IMR-90 (cell line): ENCODE results near the gene KBTBD13. TPM values are rescaled to one million over a fixed set of nuclear protein-coding genes. Genes with fewer than 3 reads are reported as not detected.

Source experiments
- ATAC-seq: fragments of 200-7000 bp; cut with Tn5 transposase; 2 replicates; pipeline ENCODE4 v1.9.1; 2020; ENCODE audit warnings: low read depth, mild to moderate bottlenecking, moderate library complexity
- BruUV-seq: library from RNA; stranded (reverse); fragments of 400-500 nt; replicated peaks from 2 replicates; lab custom pipeline; 2021; lab: Mats Ljungman, UMichigan
- CTCF ChIA-PET: fragments of 300-600 bp; formaldehyde crosslinking; extraction: SDS; loops from one replicate; lab custom pipeline; 2021; ENCODE audit warnings: antibody characterized with exemption; lab: Yijun Ruan, JAX
- POLR2A ChIA-PET: fragments of 300-600 bp; sonication (Branson Sonifier 250); formaldehyde crosslinking; loops from one replicate; lab custom pipeline; 2022; ENCODE audit warnings: antibody characterized with exemption; ENCODE audit not compliant: unreplicated experiment; lab: Charles Lee
- DNase-seq: peaks from one replicate; pipeline ENCODE4 v3.0.0; 2013
- H2AFZ ChIP-seq: replicated peaks from 2 replicates; pipeline ENCODE3; 2013; ENCODE audit warnings: low read length, mild to moderate bottlenecking; ENCODE audit not compliant: poor library complexity
- H2AK5ac ChIP-seq: 2 replicates; pipeline ENCODE4 v1.6.1; 2013; ENCODE audit warnings: low read depth, low read length, inconsistent platforms
- H2AK9ac ChIP-seq: replicated peaks from 2 replicates; pipeline ENCODE3; 2013; ENCODE audit warnings: mild to moderate bottlenecking, low read depth, low read length, moderate library complexity; ENCODE audit not compliant: poor library complexity
- H2BK120ac ChIP-seq: 2 replicates; pipeline ENCODE4 v1.6.1; 2013; ENCODE audit warnings: low read depth, low read length, inconsistent platforms
- H2BK15ac ChIP-seq: 3 replicates; pipeline ENCODE4 v1.6.1; 2013; ENCODE audit warnings: low read depth, low read length, inconsistent platforms
- H2BK20ac ChIP-seq: 2 replicates; pipeline ENCODE4 v1.6.1; 2013; ENCODE audit warnings: low read depth, mild to moderate bottlenecking, inconsistent platforms, low read length, moderate library complexity
- H2BK5ac ChIP-seq: 2 replicates; pipeline ENCODE4 v1.6.1; 2013; ENCODE audit warnings: mild to moderate bottlenecking, low read depth, low read length, inconsistent platforms; ENCODE audit not compliant: poor library complexity, severe bottlenecking
- H3K14ac ChIP-seq: replicated peaks from 2 replicates; pipeline ENCODE4 v1.6.1; 2013; ENCODE audit warnings: low read depth, low read length, inconsistent platforms
- H3K18ac ChIP-seq: 2 replicates; pipeline ENCODE4 v1.6.1; 2013; ENCODE audit warnings: low read depth, low read length, control low read depth
- H3K23ac ChIP-seq: 2 replicates; pipeline ENCODE4 v1.6.1; 2013; ENCODE audit warnings: low read depth, low read length, inconsistent platforms
- H3K27ac ChIP-seq: 2 replicates; pipeline ENCODE4 v1.5.1; 2013; ENCODE audit warnings: mild to moderate bottlenecking, control low read depth, low read length; ENCODE audit not compliant: insufficient read depth
- H3K27me3 ChIP-seq: 2 replicates; pipeline ENCODE4 v1.6.1; 2013; ENCODE audit warnings: low read length; ENCODE audit not compliant: control insufficient read depth, insufficient read depth
- H3K36me3 ChIP-seq: 2 replicates; pipeline ENCODE4 v1.6.1; 2013; ENCODE audit warnings: low read length, mixed read lengths; ENCODE audit not compliant: control insufficient read depth, insufficient read depth
- H3K4ac ChIP-seq: 2 replicates; pipeline ENCODE4 v1.6.1; 2013; ENCODE audit warnings: low read depth, low read length, inconsistent platforms
- H3K4me1 ChIP-seq: 2 replicates; pipeline ENCODE4 v1.6.1; 2013; ENCODE audit warnings: low read length, mixed read lengths; ENCODE audit not compliant: control insufficient read depth, insufficient read depth
- H3K4me2 ChIP-seq: 2 replicates; pipeline ENCODE4 v1.6.1; 2013; ENCODE audit warnings: low read depth, mild to moderate bottlenecking, control low read depth, low read length, moderate library complexity
- H3K4me3 ChIP-seq: 2 replicates; pipeline ENCODE4 v1.5.1; 2013; ENCODE audit warnings: low read depth, mild to moderate bottlenecking, control low read depth, low read length, moderate library complexity; ENCODE audit not compliant: insufficient read depth
- H3K56ac ChIP-seq: 2 replicates; pipeline ENCODE4 v1.6.1; 2013; ENCODE audit warnings: low read length, inconsistent platforms; ENCODE audit not compliant: insufficient read depth; ENCODE audit errors: extremely low read depth
- H3K79me1 ChIP-seq, 2 experiments: 2 replicates each; pipeline ENCODE4 v1.6.1; 2013; ENCODE audit warnings: low read length in 2 of 2, inconsistent platforms in 1 of 2, low read depth in 1 of 2
- H3K9ac ChIP-seq: 2 replicates; pipeline ENCODE4 v1.6.1; 2013; ENCODE audit warnings: low read depth, low read length, control low read depth
- H3K9me1 ChIP-seq: 2 replicates; pipeline ENCODE4 v1.6.1; 2013; ENCODE audit warnings: low read length, inconsistent platforms; ENCODE audit not compliant: insufficient read depth
- H3K9me3 ChIP-seq: 2 replicates; pipeline ENCODE4 v1.6.1; 2013; ENCODE audit warnings: low read length; ENCODE audit not compliant: control insufficient read depth, insufficient read depth
- H4K20me1 ChIP-seq: 2 replicates; pipeline ENCODE4 v1.6.1; 2013; ENCODE audit warnings: low read length, inconsistent platforms; ENCODE audit not compliant: insufficient read depth
- H4K5ac ChIP-seq: 2 replicates; pipeline ENCODE4 v1.6.1; 2013; ENCODE audit warnings: mild to moderate bottlenecking, low read depth, low read length, control low read depth
- H4K8ac ChIP-seq, 2 experiments: 2 replicates each; pipeline ENCODE4 v1.6.1; 2013; ENCODE audit warnings: low read depth in 2 of 2, low read length in 2 of 2, control low read depth in 1 of 2, inconsistent platforms in 1 of 2
- H4K91ac ChIP-seq: 2 replicates; pipeline ENCODE4 v1.6.1; 2013; ENCODE audit warnings: low read depth, low read length, inconsistent platforms; ENCODE audit not compliant: insufficient read depth
- BHLHE40 ChIP-seq: fragments of 150-350 bp; IDR thresholded peaks from 2 replicates; pipeline ENCODE4 v1.6.1; 2016; ENCODE audit warnings: mild to moderate bottlenecking, low read depth, low read length
- CEBPB ChIP-seq: IDR thresholded peaks from 2 replicates; pipeline ENCODE4 v1.6.1; 2012; ENCODE audit warnings: low read depth, low read length, improper control_type of control experiment
- CHD1 ChIP-seq: IDR thresholded peaks from 2 replicates; pipeline ENCODE4 v1.6.1; 2012; ENCODE audit warnings: low read depth, low read length, improper control_type of control experiment
- CTCF ChIP-seq: conservative IDR thresholded peaks from 2 replicates; pipeline ENCODE4 v1.5.1; 2012; ENCODE audit warnings: mild to moderate bottlenecking, low read depth, low read length, improper control_type of control experiment
- ELK1 ChIP-seq: fragments of 150-350 bp; IDR thresholded peaks from 2 replicates; pipeline ENCODE4 v1.6.1; 2016; ENCODE audit warnings: low read depth, mild to moderate bottlenecking, low read length, moderate library complexity, borderline replicate concordance
- FOS ChIP-seq: fragments of 150-350 bp; IDR thresholded peaks from 2 replicates; pipeline ENCODE4 v1.6.1; 2016; ENCODE audit warnings: low read depth, low read length
- MAFK ChIP-seq: IDR thresholded peaks from 2 replicates; pipeline ENCODE4 v1.6.1; 2012; ENCODE audit warnings: low read depth, low read length, improper control_type of control experiment
- MAZ ChIP-seq: IDR thresholded peaks from 2 replicates; pipeline ENCODE4 v1.6.1; 2012; ENCODE audit warnings: low read depth, mild to moderate bottlenecking, low read length, improper control_type of control experiment, moderate library complexity, borderline replicate concordance
- MXI1 ChIP-seq: IDR thresholded peaks from 2 replicates; pipeline ENCODE4 v1.6.1; 2012; ENCODE audit warnings: low read depth, mild to moderate bottlenecking, low read length, moderate library complexity, borderline replicate concordance
- NFE2L2 ChIP-seq: fragments of 150-350 bp; IDR thresholded peaks from 2 replicates; pipeline ENCODE4 v1.6.1; 2016; ENCODE audit warnings: low read depth, mild to moderate bottlenecking, low read length
- POLR2A ChIP-seq: IDR thresholded peaks from 2 replicates; pipeline ENCODE4 v1.6.1; 2012; ENCODE audit warnings: mild to moderate bottlenecking, low read depth, low read length
- RAD21 ChIP-seq: IDR thresholded peaks from 2 replicates; pipeline ENCODE4 v1.6.1; 2012; ENCODE audit warnings: low read length, improper control_type of control experiment
- RCOR1 ChIP-seq: IDR thresholded peaks from 2 replicates; pipeline ENCODE4 v1.6.1; 2012; ENCODE audit warnings: mild to moderate bottlenecking, low read length, improper control_type of control experiment; ENCODE audit not compliant: insufficient replicate concordance
- RFX5 ChIP-seq: IDR thresholded peaks from 2 replicates; pipeline ENCODE4 v1.8.0; 2012; ENCODE audit warnings: low read depth, mild to moderate bottlenecking, low read length, moderate library complexity
- SMC3 ChIP-seq: fragments of 150-350 bp; IDR thresholded peaks from 2 replicates; pipeline ENCODE4 v1.6.1; 2016; ENCODE audit warnings: low read depth, mild to moderate bottlenecking, antibody characterized with exemption, low read length, moderate library complexity
- USF2 ChIP-seq: fragments of 150-350 bp; IDR thresholded peaks from 2 replicates; pipeline ENCODE4 v1.6.1; 2017; ENCODE audit warnings: mild to moderate bottlenecking, antibody characterized with exemption, low read length, low read depth
- WGBS, 2 experiments: methylation state at CpG; one replicate each; pipeline versions ENCODE4 v1.1.5 to v1.1.7; 2013; ENCODE audit warnings: missing lambda C conversion rate in 2 of 2; ENCODE audit not compliant: insufficient read length in 1 of 2; ENCODE audit errors: extremely low coverage in 2 of 2; 5-methylcytosine and 5-hydroxymethylcytosine counted together
- dilution Hi-C: fragments of 300-500 bp; cut with HindIII; formaldehyde crosslinking; loops from one replicate; pipeline ENCODE4 v1.14.3; 2018; ENCODE audit warnings: low sequenced_read_pairs; ENCODE audit not compliant: unreplicated experiment
- in situ Hi-C: fragments of 300-500 bp; cut with MboI; formaldehyde crosslinking; loops from 3 replicates; pipeline ENCODE4 v1.14.3; 2019; ENCODE audit warnings: low sequenced_read_pairs, inconsistent platforms, mixed read lengths
- intact Hi-C: fragments of 100-400 bp; cut with micrococcal nuclease; formaldehyde crosslinking; loops from 2 replicates; pipeline ENCODE4 v1.10.0; 2022
- polyA plus RNA-seq, 3 experiments: library from polyadenylated mRNA; depleted of rRNA; stranded (reverse); fragments of >200 nt; gene quantifications; 2 replicates each; pipeline ENCODE4 v1.2.3, GENCODE V29; 2012; ENCODE audit warnings: low replicate concordance in 1 of 3
- total RNA-seq: library from RNA; depleted of rRNA; stranded (reverse); fragments of >200 nt; gene quantifications from 2 replicates; pipeline ENCODE4 v1.2.3, GENCODE V29; 2012

The KBTBD13 gene
- total and polyA plus RNA-seq, 2 of the 4 experiments (the other 2 are of a cell fraction), result not detected

GRCh38 chr15:65081758-65082157 is 5.2 kb downstream of the KBTBD13 start:
- Histone ChIP-seq H2BK120ac (no peak overlapping the region), H3K9ac (no peak overlapping the region), H3K4me1 (peaks cover 19% of the 10 kb centered on the region; the same call in 1 of the 2 replicates), H3K4me2 (no peak overlapping the region), H3K4ac (0 out of 2 replicates have a peak overlapping the region, but pooled peaks have one; percentile 4), H2AK5ac (no peak overlapping the region; the same call in 1 of the 2 replicates), H2BK5ac (no peak overlapping the region), H2AFZ (no peak overlapping the region), H3K36me3 (no peaks in the 10 kb centered on the region), H3K4me3 (no peak overlapping the region), H3K9me3 (no peaks in the 10 kb centered on the region), H3K18ac (no peak overlapping the region), H2AK9ac (no peak overlapping the region), H3K79me1 (no peaks in the 10 kb centered on the region), H2BK15ac (no peak overlapping the region), H3K23ac (no peak overlapping the region), H3K9me1 (no peaks in the 10 kb centered on the region), H3K56ac (no peak overlapping the region), H4K5ac (no peak overlapping the region), H4K20me1 (no peaks in the 10 kb centered on the region; the same call in none of the 2 replicates), H4K8ac (no peak overlapping the region), H3K27ac (no peak overlapping the region), H3K27me3 (peaks cover 61% of the 10 kb centered on the region), H2BK20ac (no peak overlapping the region; the same call in 1 of the 2 replicates), H4K91ac (no peak overlapping the region), H3K14ac (peak overlapping the region; percentile 46; the same call in 1 of the 2 replicates)
- intact Hi-C loops, result no loop called here
- ATAC-seq (no peak), DNase-seq (peak; percentile 31)
- ChIA-PET POLR2A (no interaction called here), CTCF (interaction anchor here (3.5 to 4.4 kb wide), 2 partner anchors 27 to 48 kb away, joined by 21 to 74 read pairs; no protein-coding TSS in a partner anchor)
- TF ChIP-seq BHLHE40 (no peak), RCOR1 (no peak), MAFK (no peak), RAD21 (no peak), CHD1 (no peak), CEBPB (no peak), RFX5 (no peak), NFE2L2 (no peak), POLR2A (no peak), MAZ (no peak), FOS (no peak), USF2 (no peak), ELK1 (no peak), CTCF (no peak), SMC3 (no peak), MXI1 (no peak)
- in situ Hi-C loops, result loop anchor here (10.0 kb wide), 1 partner anchor 47 kb away; no protein-coding TSS in a partner anchor
- no CpG with 5 or more reads among the region's 5 CpGs for WGBS, 2 experiments
- dilution Hi-C loops, result no loop called here
- BruUV-seq, result no TSS peak
